ENCODE measurements around the gene PITPNM3.

The PITPNM3 gene

DNA sequence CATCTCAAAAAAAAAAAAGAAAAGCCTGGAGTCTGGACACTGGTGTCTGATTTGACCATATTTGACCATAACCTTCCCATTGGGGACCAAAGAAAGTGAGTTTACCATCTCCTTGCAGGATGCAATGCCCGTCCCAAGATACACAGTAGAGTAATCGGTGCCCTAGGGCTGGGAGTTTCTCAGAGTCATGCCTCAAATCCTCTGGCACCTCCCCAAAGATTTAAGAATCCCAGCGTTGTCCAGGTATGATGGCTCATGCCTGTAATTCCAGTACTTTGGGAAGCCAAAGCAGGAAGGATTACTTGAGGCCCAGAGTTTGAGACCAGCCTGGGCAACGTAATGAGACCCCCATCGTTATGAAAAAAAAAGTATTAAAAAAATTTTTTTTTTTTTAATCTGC lies 5.0 kb downstream of the PITPNM3 start:
- DNase-seq, result no peak

DNA sequence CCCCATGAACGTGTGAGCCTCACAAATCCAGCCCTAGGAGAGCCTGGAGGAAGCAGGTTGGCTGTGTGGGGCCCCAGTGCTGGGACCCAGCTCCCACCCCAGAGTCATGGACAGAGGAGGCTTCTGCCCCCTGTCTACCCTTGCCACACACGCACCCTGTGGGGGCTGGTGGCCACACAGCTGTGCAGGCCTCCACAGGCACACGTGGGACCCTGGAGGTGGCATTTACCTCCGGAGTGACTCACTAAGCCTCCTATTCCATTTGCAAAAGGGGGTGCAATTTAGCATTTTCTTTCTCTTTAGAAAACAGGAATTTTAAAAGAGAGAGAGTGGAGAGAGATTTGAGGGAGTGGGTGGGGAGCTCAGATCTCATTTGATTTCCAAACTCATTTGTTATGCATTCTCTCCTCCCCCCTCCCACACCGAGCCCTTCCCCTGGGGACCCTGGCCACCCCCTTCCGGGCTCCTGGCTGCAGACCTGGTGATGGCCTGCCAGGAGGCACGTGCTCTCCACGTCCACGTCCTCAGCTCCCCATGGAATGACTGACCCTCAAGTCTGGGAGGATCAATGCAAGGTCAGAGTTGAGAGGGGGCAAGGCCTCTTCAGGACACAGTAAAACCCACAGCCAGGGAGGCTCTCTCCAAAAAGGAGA lies 6.8 kb downstream of the PITPNM3 start:
- DNase-seq, result no peak

DNA sequence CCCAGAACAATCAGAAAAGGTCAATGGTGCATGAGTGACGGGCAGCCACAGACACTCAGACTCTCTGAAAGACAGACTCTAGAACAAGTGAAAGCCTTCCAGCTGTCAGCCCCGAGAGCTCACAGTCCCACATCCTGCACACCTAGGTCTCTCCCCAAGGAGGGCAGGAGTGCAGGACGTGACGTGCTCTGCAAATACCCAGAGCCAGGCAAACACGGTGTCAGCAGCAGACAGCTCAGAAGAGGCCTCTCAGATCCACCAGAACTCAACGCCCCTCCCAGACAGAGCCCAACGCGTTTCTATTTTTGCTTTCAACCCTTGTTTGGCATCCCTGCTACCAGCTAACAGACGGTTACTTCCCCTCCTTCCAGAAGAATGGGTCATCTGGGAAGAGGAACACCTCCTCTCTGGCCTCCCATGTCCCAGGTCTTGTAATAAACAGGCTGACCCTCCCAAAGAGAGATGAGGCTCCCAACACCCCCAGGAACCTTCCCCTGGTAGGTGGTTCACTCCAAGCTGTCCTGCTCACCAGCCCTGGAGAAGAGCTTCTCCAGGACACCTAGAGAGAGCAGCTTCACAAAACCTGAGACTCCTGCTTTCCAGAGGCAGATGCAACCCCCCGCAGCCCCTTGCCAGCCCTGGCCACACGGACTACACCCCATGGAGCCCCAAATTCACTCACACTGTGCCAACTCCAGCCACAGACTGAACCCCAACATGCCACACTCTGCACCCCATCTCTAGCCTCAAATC lies 7.6 kb downstream of the PITPNM3 start:
- no peak for DNase-seq

DNA sequence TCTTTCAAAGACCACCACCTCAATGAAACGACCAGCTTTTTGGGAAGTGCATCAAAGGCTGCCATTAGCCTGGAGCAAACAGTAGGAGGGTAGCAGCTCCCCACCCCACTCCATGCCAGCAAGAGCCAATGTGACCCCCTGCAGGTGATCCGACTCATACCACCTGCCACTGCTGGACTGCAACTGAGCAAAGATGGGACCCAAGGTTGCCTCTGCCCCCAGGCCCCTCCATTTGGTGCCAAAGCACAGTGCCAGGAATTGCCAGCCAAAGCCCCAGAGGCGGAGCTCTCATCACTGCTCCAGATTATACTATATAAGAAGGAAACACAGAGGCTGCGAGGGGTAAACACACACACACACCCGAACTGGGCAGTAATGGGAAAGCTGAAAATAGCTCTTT lies 8.3 kb downstream of the PITPNM3 start:
- no peak for DNase-seq

DNA sequence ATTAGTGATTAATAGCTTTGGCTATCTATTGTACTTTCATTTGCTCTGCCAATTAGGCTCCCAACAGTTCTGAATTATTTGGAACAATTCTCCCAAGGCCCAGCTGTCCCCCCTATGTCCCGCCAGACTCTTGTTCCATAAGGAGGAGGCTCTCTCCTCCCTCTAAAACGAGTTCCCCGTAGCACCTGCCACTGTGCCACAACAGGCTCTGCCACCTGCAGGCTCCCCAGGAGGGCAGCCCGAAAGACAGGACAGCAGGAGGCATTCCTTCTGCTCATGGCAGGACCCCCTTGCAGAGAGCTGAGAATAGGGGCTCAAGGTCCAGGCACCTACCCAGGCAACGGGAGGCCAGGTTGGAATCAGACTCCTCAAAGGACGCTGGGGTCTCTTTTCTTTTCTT lies 9.0 kb downstream of the PITPNM3 start:
- DNase-seq, result no peak

DNA sequence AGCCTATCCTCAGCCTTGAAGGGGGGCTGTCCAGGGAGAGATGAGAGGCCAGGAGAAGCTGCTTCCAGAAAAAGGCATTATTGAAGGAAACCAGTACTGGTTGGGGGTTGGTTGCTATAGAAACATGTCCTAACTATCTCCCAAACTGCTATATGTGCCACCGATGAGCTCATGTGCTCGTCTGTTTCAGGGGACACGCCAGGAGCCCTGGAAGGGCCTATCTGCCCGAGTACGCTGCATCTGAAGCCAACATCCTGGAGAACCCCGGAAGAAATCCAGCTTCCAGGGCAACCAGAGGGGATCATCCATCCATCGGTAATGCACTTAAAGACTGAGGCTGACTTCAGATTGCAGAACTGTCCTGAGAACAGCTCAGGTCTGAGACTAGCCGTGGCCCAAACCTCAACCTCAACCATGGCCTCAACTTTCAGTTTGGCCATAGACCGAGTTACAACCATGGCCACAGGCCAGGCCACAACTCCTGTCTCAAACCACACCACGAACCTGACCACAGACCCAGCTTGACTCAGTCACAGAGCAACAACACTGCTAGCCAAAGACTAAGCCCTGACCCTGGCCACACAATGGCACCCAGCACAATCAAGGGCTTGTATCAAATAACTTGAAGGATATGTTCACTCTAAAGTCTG lies 10.2 kb downstream of the PITPNM3 start:
- DNase-seq, result no peak

DNA sequence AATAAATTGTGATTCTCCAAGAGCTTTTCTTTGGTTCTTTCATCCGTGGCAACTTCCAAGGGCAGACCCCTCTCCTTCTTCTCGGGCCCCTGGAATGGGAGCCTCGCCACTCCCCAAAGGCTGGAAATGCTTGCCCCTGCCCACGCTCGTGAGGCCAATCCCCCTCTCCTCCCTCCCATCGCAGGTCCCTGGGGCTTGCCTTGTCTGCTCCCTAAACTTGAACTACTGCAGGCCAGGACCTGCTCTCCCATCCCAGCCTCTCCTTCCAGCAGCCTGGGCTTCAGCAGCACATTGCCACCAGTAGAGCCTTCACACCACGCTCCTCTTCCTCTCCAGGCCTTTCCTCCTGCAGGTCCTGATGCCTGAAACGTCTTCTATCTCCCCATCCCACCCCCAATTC lies 11.1 kb downstream of the PITPNM3 start:
- no peak for DNase-seq

DNA sequence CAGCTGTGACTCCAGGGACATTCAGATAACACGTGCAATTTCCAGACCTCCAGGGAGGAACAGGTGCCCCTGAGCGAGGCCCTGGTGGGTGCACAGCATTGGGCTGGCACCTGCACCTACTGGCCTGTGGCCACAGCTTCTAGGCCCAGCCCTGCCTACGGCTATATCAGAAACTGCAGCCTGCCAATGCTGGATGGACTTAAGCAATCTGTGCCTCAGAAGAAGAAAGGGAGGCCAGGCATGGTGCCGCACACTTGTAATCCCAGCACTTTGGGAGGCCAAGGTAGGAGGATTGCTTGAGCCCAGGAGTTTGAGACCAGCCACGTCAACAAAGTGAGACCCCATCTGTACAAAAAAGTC lies 12.4 kb downstream of the PITPNM3 start:
- no peak for DNase-seq

DNA sequence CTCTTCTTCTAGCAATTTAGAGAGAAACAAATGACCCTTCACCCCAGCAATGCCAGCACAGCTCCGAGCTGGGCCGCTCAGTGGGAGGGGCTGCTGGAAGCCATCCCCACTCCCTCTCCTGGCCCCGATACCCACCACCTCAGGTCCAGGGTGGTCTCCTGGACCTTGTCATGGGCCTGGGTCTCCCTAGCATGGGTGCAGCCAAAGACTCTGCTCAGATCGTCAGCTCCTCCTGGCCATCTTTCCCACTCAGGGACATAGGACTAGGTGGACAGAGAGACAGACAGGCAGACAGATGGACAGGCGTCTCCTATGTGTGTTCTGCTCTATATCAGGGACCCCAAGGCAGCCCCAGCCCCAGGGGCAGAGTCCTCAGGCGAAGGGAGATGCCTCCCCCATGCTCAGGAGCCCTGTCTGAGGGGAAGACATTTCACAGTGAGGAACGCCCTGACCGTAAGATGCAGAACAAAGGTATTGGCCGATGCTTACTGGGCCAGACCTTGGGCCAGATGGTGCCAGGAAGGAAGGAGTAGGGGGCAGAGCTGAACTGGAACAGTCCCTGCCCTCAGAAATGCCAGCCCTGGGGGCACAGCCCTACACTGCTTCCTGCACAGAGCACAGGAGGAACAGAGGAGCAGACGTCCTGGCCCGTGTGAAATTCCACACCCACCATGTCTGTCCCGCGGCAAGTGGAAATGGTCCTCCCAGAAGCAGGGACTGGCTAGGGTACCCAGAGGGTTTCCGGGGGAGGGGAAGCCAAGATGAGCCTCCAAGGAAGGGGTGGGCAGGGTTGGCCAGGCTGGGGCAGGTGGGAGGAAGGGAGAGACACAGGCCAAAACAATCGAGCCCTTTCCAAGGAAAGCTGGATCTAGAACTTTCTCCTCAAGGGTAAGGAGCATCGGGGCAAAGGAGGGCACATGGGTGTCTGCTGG lies 13.0 kb downstream of the PITPNM3 start:
- no peak for DNase-seq

DNA sequence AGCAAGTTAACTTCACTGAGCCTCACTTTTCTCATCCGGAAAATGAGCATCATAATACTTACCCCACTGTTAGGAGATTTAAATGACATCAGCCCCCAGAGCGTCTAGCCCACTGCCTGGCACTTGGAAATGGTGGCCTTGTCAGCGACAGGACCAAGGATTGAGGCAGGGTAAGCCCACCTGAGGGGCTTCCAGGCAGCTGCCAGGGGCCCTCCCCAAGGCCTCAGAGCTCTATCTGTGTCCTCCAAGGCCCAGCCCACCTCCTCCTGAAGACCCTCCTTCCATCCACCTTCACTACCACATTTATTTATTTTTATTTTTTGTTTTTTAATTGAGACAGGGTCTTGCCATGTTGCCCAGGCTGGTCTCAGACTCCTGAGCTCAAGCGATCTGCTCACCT lies 13.8 kb downstream of the PITPNM3 start:
- DNase-seq, result no peak

DNA sequence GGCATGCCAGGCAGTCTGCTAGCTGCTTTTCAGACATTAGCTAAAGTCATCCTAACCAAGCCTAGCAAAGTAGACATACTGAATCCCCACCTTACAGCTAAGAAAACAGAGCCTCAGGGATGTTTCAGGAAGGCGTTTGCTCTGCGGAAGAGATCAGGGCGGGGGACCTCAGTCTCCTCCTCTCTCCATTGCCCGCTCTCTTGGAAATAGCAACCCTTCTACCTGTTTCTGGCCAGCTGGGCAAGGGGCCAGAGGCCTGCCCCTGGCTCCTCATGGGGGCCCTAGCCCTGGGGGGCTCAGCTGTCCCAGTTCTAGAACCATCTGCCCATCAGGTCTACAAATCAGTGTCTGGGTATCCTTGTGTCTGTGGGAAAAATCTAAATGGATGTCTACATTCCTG lies 14.5 kb downstream of the PITPNM3 start:
- DNase-seq, result no peak

DNA sequence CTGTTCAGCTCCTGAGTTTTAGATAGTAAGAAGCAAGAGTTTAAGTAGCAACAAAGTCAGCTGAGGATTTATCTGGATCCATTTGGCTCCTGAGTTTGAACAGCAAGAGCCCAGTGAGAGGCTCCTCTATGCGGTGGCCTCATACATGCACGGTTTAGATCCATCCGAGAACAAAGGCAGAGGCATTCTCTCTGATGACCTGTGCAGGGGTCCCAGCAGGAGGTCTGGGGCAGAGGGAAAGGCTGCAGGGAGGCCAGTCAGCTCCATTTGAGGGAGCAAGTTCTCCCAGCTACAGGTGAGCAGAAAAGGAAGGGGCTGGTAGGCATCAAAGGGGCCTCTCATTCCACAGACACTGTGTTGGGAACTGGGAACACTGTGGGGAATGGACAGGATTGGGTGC lies 16.5 kb downstream of the PITPNM3 start:
- no peak for DNase-seq

DNA sequence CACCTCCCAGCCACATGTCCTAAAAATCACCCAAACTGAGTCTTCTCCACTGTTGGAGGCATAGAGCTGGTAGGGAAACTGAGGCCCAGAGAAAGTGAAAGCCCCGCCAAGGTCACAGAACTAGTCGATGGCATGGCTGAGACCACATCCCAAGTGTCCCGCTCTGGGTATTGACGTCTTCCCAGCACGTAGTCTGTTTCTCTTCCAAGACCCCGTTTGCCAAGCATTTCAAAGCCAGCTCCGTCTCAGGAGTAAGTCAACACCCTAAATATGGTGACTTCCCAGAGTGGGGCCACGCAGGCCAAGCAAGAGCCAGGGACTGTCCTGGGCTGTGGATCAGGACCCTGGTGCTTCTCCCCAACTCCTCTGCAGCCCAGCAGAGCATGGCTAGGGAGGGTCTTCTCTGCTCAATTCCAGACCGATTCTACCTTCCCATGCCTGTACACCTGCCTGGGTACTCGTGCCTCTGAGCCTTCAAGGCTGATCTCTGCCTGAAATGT lies 19.7 kb downstream of the PITPNM3 start:
- no peak for DNase-seq

DNA sequence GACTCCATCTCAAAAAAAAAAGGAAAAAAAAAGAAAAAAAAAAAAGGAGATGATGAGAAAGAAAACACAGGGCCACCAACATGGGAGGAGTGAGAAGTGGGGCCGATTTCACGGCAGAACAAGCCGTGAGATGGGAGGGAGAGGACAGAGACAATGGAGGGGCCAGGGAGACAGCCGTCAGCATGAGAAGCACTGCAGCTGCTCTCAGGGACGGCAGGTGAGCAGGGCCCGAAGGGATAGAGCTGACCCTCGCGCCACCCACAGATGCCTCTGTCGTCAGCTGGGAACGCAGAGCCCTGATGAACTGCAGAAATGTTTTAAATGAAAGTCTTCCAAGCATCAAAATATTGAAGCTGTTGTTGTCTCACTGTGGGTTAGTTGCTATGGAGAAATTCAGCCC lies 20.3 kb downstream of the PITPNM3 start:
- DNase-seq, result no peak

DNA sequence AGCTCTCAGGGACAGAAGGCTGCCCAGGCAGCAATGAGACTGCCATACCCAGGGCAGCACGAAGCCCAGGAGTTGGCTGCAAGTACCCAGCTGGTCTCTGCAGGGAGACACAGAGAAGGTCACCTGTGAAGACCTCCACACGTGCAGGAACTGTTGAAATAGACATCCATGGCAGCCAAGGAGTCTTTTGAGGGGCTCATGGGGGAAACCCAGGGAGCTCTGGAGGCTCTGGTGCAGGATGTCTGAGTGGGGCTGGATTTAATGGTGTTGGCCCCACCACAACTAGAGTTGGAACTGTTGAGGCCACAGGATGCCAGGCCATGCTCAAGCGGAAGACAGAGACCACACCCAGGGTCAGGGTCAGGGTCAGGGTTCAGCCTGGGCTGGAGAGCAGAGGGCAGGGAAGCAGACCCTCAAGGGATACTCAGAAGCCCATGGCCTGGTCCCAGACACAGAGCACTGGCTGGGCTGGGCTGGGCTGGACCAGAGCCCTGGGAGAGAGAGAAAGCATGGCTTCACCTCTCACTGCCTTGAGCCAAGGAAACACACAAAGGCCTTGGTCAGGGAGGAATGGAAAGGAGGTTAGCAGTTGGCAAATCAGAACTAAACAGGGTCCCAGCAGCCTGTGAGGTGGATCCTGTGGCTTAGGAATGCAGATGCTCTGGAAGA lies 21.4 kb downstream of the PITPNM3 start:
- DNase-seq, result no peak

DNA sequence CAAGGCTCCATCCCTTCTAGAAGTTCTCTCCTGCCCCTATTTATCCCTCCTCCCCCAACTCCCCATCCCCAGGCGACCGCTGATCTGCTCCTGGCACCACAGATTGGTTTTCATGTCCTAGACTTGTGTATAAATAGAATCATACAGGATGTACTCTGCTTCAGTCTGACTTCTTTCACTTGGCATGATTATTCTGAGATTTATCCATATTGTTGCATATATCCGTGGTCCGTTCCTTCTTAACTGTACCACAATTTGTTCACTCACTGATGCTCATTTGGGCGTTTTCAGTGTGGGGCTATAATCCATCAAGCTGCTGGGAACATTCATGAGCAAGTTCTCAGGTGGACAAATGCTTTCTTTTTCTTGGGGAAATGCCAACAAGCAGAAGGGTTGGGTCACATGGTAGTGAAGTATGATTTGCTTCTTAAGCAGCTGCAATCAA lies 23.9 kb downstream of the PITPNM3 start:
- no peak for DNase-seq

DNA sequence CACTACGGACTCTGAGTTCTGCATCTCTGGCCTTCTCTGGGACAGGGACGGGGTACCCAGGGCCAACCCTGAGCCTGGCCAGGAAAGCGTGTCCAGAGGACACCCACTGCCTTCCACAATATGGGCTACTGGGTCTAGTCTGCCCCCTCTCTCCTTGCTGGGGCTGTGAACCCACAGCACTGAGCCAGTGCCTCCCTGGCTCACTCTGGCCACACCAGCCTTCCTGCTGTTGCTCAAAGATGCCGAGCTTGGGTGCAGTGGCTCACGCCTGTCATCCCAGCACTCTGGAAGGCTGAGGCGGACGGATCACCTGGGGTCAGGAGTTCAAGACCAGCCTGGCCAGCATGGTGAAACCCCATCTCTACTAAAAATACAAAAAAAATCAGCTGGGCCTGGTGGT lies 24.8 kb downstream of the PITPNM3 start:
- DNase-seq, result no peak

DNA sequence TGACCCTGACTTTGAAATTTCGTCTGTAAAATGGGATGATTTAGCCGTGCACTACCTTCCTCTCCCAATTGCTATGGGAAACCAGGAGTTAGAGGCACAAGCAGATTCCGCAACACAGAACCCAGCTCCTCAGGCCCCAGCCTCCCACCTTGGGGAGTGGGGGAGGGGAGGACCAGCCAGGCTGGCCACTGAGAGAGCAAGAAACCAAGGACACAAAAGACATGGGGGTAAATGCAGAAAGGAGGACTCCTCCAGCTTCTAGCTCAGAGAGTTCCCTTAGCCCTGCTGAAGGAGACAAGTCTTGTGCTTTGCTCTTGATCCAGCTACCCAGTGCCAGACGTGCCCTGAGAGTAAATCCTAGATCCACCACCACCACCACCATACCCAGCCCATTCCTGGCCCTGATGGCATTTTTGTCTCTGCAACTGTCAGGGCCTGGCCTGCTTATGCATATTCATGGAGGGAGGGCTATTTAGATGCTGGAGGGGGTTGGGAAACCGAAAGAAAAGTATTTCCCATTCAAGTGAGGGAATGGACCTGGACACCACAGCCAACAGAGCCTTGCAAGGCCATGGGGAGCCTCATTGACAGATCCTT lies 25.9 kb downstream of the PITPNM3 start:
- no peak for DNase-seq

DNA sequence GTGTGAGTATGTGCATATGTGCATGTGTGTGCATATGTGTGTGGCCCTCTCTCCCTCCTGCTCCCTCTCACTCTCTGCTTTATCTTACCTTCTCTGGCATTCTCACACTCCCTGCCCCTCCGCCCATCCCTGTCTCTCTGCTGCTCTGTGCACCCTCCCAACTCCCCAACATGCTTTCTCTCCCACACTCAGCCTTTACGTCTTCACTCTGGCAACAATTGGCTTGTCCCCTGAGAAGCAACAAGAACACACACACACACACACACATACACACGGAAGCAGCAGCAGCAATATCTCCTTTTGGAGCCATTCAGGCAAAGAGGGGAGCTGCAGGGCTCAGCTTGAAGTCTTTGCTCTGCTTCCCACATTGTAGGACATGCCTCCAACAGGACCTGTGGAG lies 27.8 kb downstream of the PITPNM3 start:
- no peak for DNase-seq

DNA sequence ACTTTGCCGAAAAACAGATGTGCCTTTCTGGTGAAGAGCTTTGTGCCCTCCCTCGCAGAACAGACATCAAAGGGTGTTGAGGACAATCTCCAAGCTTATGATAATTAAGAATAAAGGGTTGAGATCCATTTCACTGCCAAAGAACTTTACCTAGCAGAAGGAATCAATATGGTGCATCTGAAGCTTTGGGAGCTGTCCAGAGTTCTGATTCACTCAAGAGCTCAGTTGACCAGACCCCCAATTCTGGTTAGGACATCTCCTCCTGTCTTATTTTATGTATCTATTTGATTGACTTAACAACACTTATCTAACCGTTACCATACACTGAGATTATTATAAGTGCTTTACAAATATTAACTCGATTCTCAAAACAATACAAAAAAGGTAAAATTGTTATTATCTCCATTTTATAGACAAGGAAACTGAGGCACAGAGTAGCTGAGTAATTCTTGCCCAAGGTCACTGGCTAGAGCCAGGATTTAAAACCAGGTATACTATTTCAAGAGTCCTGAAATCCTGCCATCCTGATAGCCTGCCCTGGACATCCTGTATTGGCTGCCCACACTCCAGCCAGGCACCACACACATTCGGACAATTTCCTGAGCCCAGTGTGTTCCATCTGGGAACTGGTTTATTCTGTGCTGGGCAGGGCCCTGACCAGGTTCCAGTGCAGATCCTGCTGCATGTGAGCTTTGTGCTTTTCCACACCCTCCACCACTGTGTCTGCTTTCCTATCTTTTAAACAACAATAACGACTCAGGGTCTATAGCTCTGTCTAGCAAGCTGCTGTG lies 29.8 kb downstream of the PITPNM3 start:
- no peak for DNase-seq

DNA sequence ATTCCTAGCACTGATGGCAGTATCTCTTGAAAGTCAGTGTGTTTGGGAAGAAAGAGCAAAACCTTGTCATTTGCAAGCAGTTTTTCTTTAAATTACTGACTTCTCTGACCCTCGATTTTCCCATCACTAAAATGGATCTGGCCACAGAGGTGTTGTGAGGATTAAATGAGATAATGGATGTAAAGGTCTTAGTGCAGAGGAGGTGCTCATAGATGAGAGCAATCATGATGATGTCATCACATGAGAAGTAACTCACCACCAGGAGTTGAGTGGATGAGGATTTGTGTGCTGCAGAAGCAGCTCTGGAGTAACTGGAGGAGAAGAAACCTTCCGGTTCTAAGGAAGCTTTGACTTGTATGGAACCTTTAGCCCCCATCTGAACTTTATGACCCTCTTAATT lies 30.6 kb downstream of the PITPNM3 start:
- no peak for DNase-seq
